Measurements from ENCODE around the gene TRAPPC4. TPM values are rescaled to one million over a fixed set of nuclear protein-coding genes. Genes with fewer than 3 reads are reported as not detected.
"Not testable (repeated sequence)": the region's sequence is repeated elsewhere in the genome, so short reads cannot be mapped to it uniquely, and the experiment has no call there.

The TRAPPC4 gene
- total RNA-seq, 4 donors from 2014 or later = 8.2 to 55.4 (median 28.6) TPM

- intact Hi-C loops (cut with DNase I; ENCODE audit: low total_unique reads) = no loop called here
- no peaks in the 10 kb centered on the region for H3K4me1 ChIP-seq
- no peak overlapping the region for H3K4me3 ChIP-seq
- no peak for TF ChIP-seq CTCF (IDR thresholded peaks at IDR 0.05)
- no peak for TF ChIP-seq POLR2A (IDR thresholded peaks at IDR 0.05)
- H3K27ac ChIP-seq = no peak overlapping the region
- DNase-seq = no peak
- H3K27me3 ChIP-seq = no peaks in the 10 kb centered on the region
- H3K36me3 ChIP-seq = no peaks in the 10 kb centered on the region
- no peaks in the 10 kb centered on the region for H3K9me3 ChIP-seq
Observed at GRCh38 chr11:118979434-118979833, 39.1 kb upstream of the TRAPPC4 start.

- no peak overlapping the region for H3K27ac ChIP-seq
- no peaks in the 10 kb centered on the region for H3K27me3 ChIP-seq
- no peak for DNase-seq
- no peaks in the 10 kb centered on the region for H3K4me1 ChIP-seq
- intact Hi-C loops (cut with DNase I; ENCODE audit: low total_unique reads) = no loop called here
- H3K9me3 ChIP-seq = no peaks in the 10 kb centered on the region
- H3K4me3 ChIP-seq = no peak overlapping the region
- TF ChIP-seq POLR2A (IDR thresholded peaks at IDR 0.05) (no peak), CTCF (IDR thresholded peaks at IDR 0.05) (no peak)
- H3K36me3 ChIP-seq = no peaks in the 10 kb centered on the region
Observed at GRCh38 chr11:118980191-118980881, 38.2 kb upstream of the TRAPPC4 start.

GRCh38 chr11:118984337-118984736 is 34.2 kb upstream of the TRAPPC4 start:
- H3K4me1 ChIP-seq; H3K9me3 ChIP-seq; H3K4me3 ChIP-seq; H3K27me3 ChIP-seq; H3K27ac ChIP-seq; DNase-seq; H3K36me3 ChIP-seq; intact Hi-C loops (cut with DNase I; ENCODE audit: low total_unique reads): not testable (repeated sequence)

GRCh38 chr11:118984825-118985224 is 33.7 kb upstream of the TRAPPC4 start:
- TF ChIP-seq CTCF (IDR thresholded peaks at IDR 0.05) = no peak
- no peaks in the 10 kb centered on the region for H3K27me3 ChIP-seq
- intact Hi-C loops (cut with DNase I; ENCODE audit: low total_unique reads) = no loop called here
- H3K36me3 ChIP-seq = no peaks in the 10 kb centered on the region
- no peak for DNase-seq
- no peak overlapping the region for H3K27ac ChIP-seq
- no peak overlapping the region for H3K4me3 ChIP-seq
- H3K9me3 ChIP-seq = no peaks in the 10 kb centered on the region
- H3K4me1 ChIP-seq = no peaks in the 10 kb centered on the region

- no peak for DNase-seq
- Histone ChIP-seq H3K27me3 (no peaks in the 10 kb centered on the region), H3K4me1 (no peaks in the 10 kb centered on the region), H3K36me3 (no peaks in the 10 kb centered on the region), H3K9me3 (no peaks in the 10 kb centered on the region), H3K4me3 (no peak overlapping the region), H3K27ac (no peak overlapping the region)
- no peak for TF ChIP-seq POLR2A (IDR thresholded peaks at IDR 0.05)
- TF ChIP-seq CTCF (IDR thresholded peaks at IDR 0.05) = no peak
- intact Hi-C loops (cut with DNase I; ENCODE audit: low total_unique reads) = no loop called here
Observed at GRCh38 chr11:118988280-118988679, 30.3 kb upstream of the TRAPPC4 start.

- H3K4me3 ChIP-seq; DNase-seq; H3K9me3 ChIP-seq; H3K27me3 ChIP-seq; H3K36me3 ChIP-seq; H3K27ac ChIP-seq; intact Hi-C loops (cut with DNase I; ENCODE audit: low total_unique reads); H3K4me1 ChIP-seq: not testable (repeated sequence)
Observed at GRCh38 chr11:118991486-118992038, 27.0 kb upstream of the TRAPPC4 start.
